T-helper 1 cell (primary cell): ENCODE results near the gene RPL28.
"Not testable (repeated sequence)": the region's sequence is repeated elsewhere in the genome, so short reads cannot be mapped to it uniquely, and the experiment has no call there.

ENCODE experiments used
- DNase-seq, 5 donors: peaks; one replicate each; pipeline ENCODE4 v3.0.0-alpha.2; 2012 to 2020

The RPL28 gene

GRCh38 chr19:55431183-55431582 is 45.5 kb downstream of the RPL28 start:
- DNase-seq = no peak

- no peak for DNase-seq
These were observed 46.7 kb downstream of the RPL28 start for GRCh38 chr19:55432241-55432959.

GRCh38 chr19:55433292-55433691 is 47.6 kb downstream of the RPL28 start:
- DNase-seq = no peak

- no peak for DNase-seq
These were observed 48.7 kb downstream of the RPL28 start for GRCh38 chr19:55434356-55434919.

GRCh38 chr19:55435020-55435419 is 49.3 kb downstream of the RPL28 start:
- no peak for DNase-seq

GRCh38 chr19:55436847-55437246 is 51.1 kb downstream of the RPL28 start:
- DNase-seq = no peak

- no peak for DNase-seq
These were observed 51.7 kb downstream of the RPL28 start for GRCh38 chr19:55437410-55437809.

GRCh38 chr19:55439052-55439451 is 53.3 kb downstream of the RPL28 start:
- DNase-seq = no peak

GRCh38 chr19:55440411-55441105 is 54.8 kb downstream of the RPL28 start:
- no peak for DNase-seq

- no peak for DNase-seq
These were observed 55.6 kb downstream of the RPL28 start for GRCh38 chr19:55441319-55441691.

GRCh38 chr19:55441692-55442321 is 56.1 kb downstream of the RPL28 start:
- no peak for DNase-seq

- no peak for DNase-seq
These were observed 56.7 kb downstream of the RPL28 start for GRCh38 chr19:55442372-55442961.

- DNase-seq = no peak
These were observed 57.5 kb downstream of the RPL28 start, which contains the start of gene SHISA7 for GRCh38 chr19:55443045-55443823. Gene SHISA7, minus strand, starts transcription at chr19:55443300. Its CDS starts 437 bp downstream, at chr19:55442863.

- no peak for DNase-seq
These were observed 58.2 kb downstream of the RPL28 start for GRCh38 chr19:55443824-55444480.

GRCh38 chr19:55444646-55445045 is 58.9 kb downstream of the RPL28 start:
- no peak for DNase-seq

GRCh38 chr19:55446060-55446459 is 60.3 kb downstream of the RPL28 start:
- no peak for DNase-seq

GRCh38 chr19:55447421-55448174 is 61.9 kb downstream of the RPL28 start:
- no peak for DNase-seq

- DNase-seq = not testable (repeated sequence)
These were observed 62.4 kb downstream of the RPL28 start for GRCh38 chr19:55448175-55448490.

- no peak for DNase-seq
These were observed 63.7 kb downstream of the RPL28 start for GRCh38 chr19:55449469-55449868.

- peak in 1 of 5 donors; percentile 22 for DNase-seq
These were observed 65.6 kb downstream of the RPL28 start for GRCh38 chr19:55451163-55451964.
